Neural cell (in vitro differentiated cells): Measurements from ENCODE around the gene RPS6KA5. TPM values are rescaled to one million over a fixed set of nuclear protein-coding genes. Genes with fewer than 3 reads are reported as not detected.

Experiments
- H2AFZ ChIP-seq: fragments of 200-600, 300-800 bp; sonication (generic), shearing (Covaris generic); 2 replicates; pipeline ENCODE4 v1.6.0; 2014; ENCODE audit warnings: low read depth, mild to moderate bottlenecking, antibody characterized with exemption, low read length, moderate library complexity
- H3F3A ChIP-seq: fragments of 200-600 bp; shearing (Covaris generic); 2 replicates; pipeline ENCODE4 v1.6.1; 2016; ENCODE audit warnings: mild to moderate bottlenecking, moderate library complexity, mixed read lengths, antibody characterized with exemption, low read length; ENCODE audit not compliant: insufficient read depth, poor library complexity, severe bottlenecking
- H3K27ac ChIP-seq: fragments of 200-600, 300-800 bp; sonication (generic), shearing (Covaris generic); 2 replicates; pipeline ENCODE4 v1.5.1; 2014; ENCODE audit warnings: mild to moderate bottlenecking, low read length, moderate library complexity
- H3K27me3 ChIP-seq: fragments of 300-800, 200-600 bp; sonication (generic), shearing (Covaris generic); 2 replicates; pipeline ENCODE4 v1.6.0; 2014; ENCODE audit warnings: mild to moderate bottlenecking, low read depth, low read length, moderate library complexity; ENCODE audit not compliant: insufficient read depth
- H3K36me3 ChIP-seq: fragments of 300-800, 200-600 bp; sonication (generic), shearing (Covaris generic); 2 replicates; pipeline ENCODE4 v1.5.1; 2014; ENCODE audit warnings: mild to moderate bottlenecking, antibody characterized with exemption, low read length, moderate library complexity; ENCODE audit not compliant: insufficient read depth
- H3K4me2 ChIP-seq: fragments of 300-800, 200-600 bp; sonication (generic), shearing (Covaris generic); 2 replicates; pipeline ENCODE4 v1.6.0; 2014; ENCODE audit warnings: mild to moderate bottlenecking, low read length
- H3K4me3 ChIP-seq: fragments of 300-800, 200-600 bp; sonication (generic), shearing (Covaris generic); 2 replicates; pipeline ENCODE4 v1.5.1; 2014; ENCODE audit warnings: mild to moderate bottlenecking, low read length, moderate library complexity
- H3K79me2 ChIP-seq: fragments of 200-600 bp; shearing (Covaris generic); replicated peaks from 2 replicates; pipeline ENCODE4 v1.6.0; 2014; ENCODE audit warnings: mild to moderate bottlenecking, low read length, moderate library complexity; ENCODE audit not compliant: insufficient read depth
- H3K9ac ChIP-seq: fragments of 300-800, 200-600 bp; sonication (generic), shearing (Covaris generic); 2 replicates; pipeline ENCODE4 v1.6.1; 2016; ENCODE audit warnings: mild to moderate bottlenecking, low read length, mixed read lengths
- H3K9me2 ChIP-seq: fragments of 200-600 bp; shearing (Covaris generic); 2 replicates; pipeline ENCODE4 v1.6.1; 2016; ENCODE audit warnings: mild to moderate bottlenecking, low read length, mixed read lengths; ENCODE audit not compliant: insufficient read depth
- H3K9me3 ChIP-seq: fragments of 200-600, 300-800 bp; sonication (generic), shearing (Covaris generic); 2 replicates; pipeline ENCODE4 v1.6.1; 2016; ENCODE audit warnings: mild to moderate bottlenecking, mixed run types, low read length, moderate library complexity, mixed read lengths
- H4K20me1 ChIP-seq: fragments of 200-600 bp; shearing (Covaris generic); 2 replicates; pipeline ENCODE4 v1.6.1; 2016; ENCODE audit warnings: mild to moderate bottlenecking, mixed run types; ENCODE audit not compliant: insufficient read depth
- MXI1 ChIP-seq: fragments of 450-650 bp; conservative IDR thresholded peaks from 2 replicates; pipeline ENCODE4 v1.6.1; 2014; ENCODE audit warnings: antibody characterized with exemption, mild to moderate bottlenecking; ENCODE audit not compliant: poor library complexity, severe bottlenecking
- POLR2AphosphoS5 ChIP-seq: IDR thresholded peaks from 2 replicates; pipeline ENCODE4 v1.6.1; 2012
- RAD21 ChIP-seq: fragments of 450-650 bp; conservative IDR thresholded peaks from 2 replicates; pipeline ENCODE4 v1.6.1; 2014; ENCODE audit warnings: antibody characterized with exemption, mild to moderate bottlenecking, moderate library complexity
- SMC3 ChIP-seq: fragments of 450-650 bp; conservative IDR thresholded peaks from 2 replicates; pipeline ENCODE4 v1.6.1; 2014; ENCODE audit warnings: antibody characterized with exemption, mild to moderate bottlenecking, moderate library complexity; ENCODE audit not compliant: poor library complexity
- TAF1 ChIP-seq: IDR thresholded peaks from 2 replicates; pipeline ENCODE4 v1.6.1; 2012; ENCODE audit warnings: low read depth
- polyA plus RNA-seq: library from polyadenylated mRNA; depleted of rRNA; stranded (reverse); fragments of >200 nt; gene quantifications from 2 replicates; pipeline ENCODE4 v1.2.3, GENCODE V29; 2014
- TF ChIP-seq, protein P1 (sequence below): fragments of 450-650 bp; IDR thresholded peaks from 2 replicates; pipeline ENCODE4 v1.5.1; 2014; ENCODE audit warnings: antibody characterized with exemption, mild to moderate bottlenecking, moderate library complexity; ENCODE audit not compliant: poor library complexity, severe bottlenecking
- TF ChIP-seq, protein P2 (sequence below): IDR thresholded peaks from 2 replicates; pipeline ENCODE4 v1.6.1; 2012; ENCODE audit warnings: borderline replicate concordance

The RPS6KA5 gene
- polyA plus RNA-seq, 1 donor from 2014 or later, result 6.3 TPM

DNA sequence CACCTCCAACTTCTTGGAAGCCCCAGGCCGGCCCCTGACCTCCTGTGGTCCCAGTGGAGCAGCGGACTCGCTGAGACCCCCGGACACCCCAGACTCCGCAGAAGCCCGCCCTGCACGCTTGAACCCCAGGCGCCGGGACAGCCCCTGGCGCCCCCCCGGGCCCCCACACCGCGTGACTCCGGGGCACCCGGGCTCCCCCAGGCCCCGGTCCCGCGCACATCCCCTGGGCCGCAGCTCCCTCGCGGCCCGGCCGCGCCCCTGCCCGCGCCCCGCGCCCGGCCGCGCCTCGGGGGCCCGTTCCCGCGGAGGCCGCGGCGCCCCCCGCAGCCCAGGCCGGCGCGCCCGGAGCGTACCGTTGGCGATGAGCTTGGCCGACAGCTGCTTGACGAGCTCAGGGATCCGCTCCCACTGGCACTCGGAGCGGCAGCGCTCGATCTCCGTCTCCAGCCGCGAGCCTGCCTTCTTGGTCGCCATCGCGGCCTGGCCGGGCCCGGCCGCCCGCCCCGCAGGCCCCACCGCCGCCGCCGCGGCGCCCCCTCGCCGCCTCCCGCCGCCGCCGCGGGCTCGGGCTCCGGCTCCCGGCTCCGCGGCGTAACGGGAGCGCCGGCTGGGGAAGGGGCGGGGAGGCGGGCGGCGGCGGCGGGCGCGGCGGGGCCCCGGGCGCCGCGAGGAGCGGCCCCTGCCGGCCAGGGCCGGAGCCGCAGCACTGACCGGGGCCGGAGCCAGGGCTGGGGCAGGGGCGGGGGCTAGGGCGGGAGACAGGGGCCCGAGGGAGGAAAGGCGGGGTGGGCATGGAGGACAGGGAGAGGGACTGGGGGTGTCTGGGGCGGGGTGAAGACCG lies 244.4 kb downstream of the RPS6KA5 start, which contains the start of gene TTC7B:
TTC7B (minus strand) TSS at position 609 of the 841 bp plus-strand sequence; CDS start at position 474, 135 bp downstream.
- H3K4me3 ChIP-seq, result peak within 1 kb of the TSS; percentile 86
- H3K4me2 ChIP-seq, result peak within 1 kb of the TSS; percentile 100
- H3F3A ChIP-seq, result no peaks in the 10 kb centered on the region
- peak within 1 kb of the TSS; percentile 30 for H3K27ac ChIP-seq
- H3K79me2 ChIP-seq, result peaks cover 27% of the 10 kb centered on the region
- TF ChIP-seq RAD21 (no peak), TAF1 (no peak), MXI1 (no peak), POLR2AphosphoS5 (no peak)
- TF ChIP-seq, protein P1, sequence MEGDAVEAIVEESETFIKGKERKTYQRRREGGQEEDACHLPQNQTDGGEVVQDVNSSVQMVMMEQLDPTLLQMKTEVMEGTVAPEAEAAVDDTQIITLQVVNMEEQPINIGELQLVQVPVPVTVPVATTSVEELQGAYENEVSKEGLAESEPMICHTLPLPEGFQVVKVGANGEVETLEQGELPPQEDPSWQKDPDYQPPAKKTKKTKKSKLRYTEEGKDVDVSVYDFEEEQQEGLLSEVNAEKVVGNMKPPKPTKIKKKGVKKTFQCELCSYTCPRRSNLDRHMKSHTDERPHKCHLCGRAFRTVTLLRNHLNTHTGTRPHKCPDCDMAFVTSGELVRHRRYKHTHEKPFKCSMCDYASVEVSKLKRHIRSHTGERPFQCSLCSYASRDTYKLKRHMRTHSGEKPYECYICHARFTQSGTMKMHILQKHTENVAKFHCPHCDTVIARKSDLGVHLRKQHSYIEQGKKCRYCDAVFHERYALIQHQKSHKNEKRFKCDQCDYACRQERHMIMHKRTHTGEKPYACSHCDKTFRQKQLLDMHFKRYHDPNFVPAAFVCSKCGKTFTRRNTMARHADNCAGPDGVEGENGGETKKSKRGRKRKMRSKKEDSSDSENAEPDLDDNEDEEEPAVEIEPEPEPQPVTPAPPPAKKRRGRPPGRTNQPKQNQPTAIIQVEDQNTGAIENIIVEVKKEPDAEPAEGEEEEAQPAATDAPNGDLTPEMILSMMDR, result no peak
- no peaks in the 10 kb centered on the region for H3K9me2 ChIP-seq
- peak within 1 kb of the TSS; percentile 75 for H2AFZ ChIP-seq
- H4K20me1 ChIP-seq, result no peaks in the 10 kb centered on the region
- H3K9ac ChIP-seq, result peak within 1 kb of the TSS; percentile 80
- H3K36me3 ChIP-seq, result no peaks in the 10 kb centered on the region
- no peaks in the 10 kb centered on the region for H3K27me3 ChIP-seq
- H3K9me3 ChIP-seq, result no peaks in the 10 kb centered on the region

DNA sequence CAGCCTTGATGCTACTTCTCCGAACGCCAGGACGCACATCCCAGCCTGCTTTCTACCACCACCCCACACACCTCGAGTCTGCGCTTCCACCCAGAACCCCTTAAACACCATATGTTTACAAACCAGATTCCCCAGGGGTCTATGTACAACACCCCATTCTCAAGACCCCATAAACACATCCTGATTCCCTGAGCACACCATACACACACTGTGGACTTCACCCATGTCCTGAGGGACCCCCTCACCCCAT lies 244.9 kb downstream of the RPS6KA5 start:
- H3K9me3 ChIP-seq, result no peaks in the 10 kb centered on the region
- TF ChIP-seq, protein P2, sequence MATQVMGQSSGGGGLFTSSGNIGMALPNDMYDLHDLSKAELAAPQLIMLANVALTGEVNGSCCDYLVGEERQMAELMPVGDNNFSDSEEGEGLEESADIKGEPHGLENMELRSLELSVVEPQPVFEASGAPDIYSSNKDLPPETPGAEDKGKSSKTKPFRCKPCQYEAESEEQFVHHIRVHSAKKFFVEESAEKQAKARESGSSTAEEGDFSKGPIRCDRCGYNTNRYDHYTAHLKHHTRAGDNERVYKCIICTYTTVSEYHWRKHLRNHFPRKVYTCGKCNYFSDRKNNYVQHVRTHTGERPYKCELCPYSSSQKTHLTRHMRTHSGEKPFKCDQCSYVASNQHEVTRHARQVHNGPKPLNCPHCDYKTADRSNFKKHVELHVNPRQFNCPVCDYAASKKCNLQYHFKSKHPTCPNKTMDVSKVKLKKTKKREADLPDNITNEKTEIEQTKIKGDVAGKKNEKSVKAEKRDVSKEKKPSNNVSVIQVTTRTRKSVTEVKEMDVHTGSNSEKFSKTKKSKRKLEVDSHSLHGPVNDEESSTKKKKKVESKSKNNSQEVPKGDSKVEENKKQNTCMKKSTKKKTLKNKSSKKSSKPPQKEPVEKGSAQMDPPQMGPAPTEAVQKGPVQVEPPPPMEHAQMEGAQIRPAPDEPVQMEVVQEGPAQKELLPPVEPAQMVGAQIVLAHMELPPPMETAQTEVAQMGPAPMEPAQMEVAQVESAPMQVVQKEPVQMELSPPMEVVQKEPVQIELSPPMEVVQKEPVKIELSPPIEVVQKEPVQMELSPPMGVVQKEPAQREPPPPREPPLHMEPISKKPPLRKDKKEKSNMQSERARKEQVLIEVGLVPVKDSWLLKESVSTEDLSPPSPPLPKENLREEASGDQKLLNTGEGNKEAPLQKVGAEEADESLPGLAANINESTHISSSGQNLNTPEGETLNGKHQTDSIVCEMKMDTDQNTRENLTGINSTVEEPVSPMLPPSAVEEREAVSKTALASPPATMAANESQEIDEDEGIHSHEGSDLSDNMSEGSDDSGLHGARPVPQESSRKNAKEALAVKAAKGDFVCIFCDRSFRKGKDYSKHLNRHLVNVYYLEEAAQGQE, result no peak
- peak; percentile 10 for TF ChIP-seq MXI1
- no peak for TF ChIP-seq TAF1
- H3K4me2 ChIP-seq, result peak overlapping the region; percentile 100
- H3F3A ChIP-seq, result no peaks in the 10 kb centered on the region
- H3K4me3 ChIP-seq, result peak overlapping the region; percentile 86
- no peaks in the 10 kb centered on the region for H3K27me3 ChIP-seq
- H3K9ac ChIP-seq, result peak overlapping the region; percentile 80
- no peaks in the 10 kb centered on the region for H4K20me1 ChIP-seq
- no peaks in the 10 kb centered on the region for H3K9me2 ChIP-seq
- no peaks in the 10 kb centered on the region for H3K36me3 ChIP-seq
- peak overlapping the region; percentile 75 for H2AFZ ChIP-seq
- H3K79me2 ChIP-seq, result peaks cover 27% of the 10 kb centered on the region
- peak overlapping the region; percentile 30 for H3K27ac ChIP-seq

DNA sequence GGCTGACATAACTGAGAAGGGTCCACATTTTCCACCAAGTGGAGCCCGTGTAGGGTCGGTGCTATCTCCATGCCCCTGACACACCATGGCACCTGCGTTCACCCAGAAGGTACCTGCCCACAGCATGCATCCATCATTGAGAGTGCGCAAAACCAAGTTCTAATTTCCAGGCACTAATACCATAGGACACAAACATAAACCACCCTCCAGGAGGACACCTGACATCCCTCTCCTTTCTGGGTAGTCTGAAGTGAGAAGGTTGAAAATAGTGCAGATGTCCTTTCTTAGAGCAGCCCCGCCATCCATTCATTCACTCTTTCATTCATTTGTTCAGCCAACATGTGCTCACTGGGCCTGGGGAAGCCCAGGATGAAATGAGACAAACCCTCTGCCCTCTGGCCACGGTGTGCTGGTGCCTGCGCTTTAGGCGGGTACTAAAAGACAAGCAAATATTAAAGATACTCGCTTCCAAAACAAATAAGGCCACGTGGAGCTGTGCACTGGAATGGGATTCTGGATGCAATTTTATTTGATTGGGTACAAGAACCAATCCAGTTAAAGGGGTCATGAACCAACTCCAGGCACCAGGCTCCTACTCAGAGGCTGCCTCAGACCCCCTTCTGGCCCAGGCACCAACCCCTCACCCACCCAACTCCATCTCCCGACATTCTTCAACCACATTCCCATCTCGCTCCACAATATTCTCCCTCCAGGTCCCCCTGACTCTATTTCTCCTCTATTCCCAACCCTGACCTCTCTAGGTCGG lies 245.5 kb downstream of the RPS6KA5 start:
- Histone ChIP-seq H3K79me2 (peaks cover 27% of the 10 kb centered on the region), H3K9ac (peak overlapping the region; percentile 80), H3K9me2 (no peaks in the 10 kb centered on the region), H3K9me3 (no peaks in the 10 kb centered on the region), H3K27ac (peak overlapping the region; percentile 30), H3F3A (no peaks in the 10 kb centered on the region), H4K20me1 (no peaks in the 10 kb centered on the region), H3K4me2 (peak overlapping the region; percentile 100), H3K36me3 (no peaks in the 10 kb centered on the region), H3K4me3 (peak overlapping the region; percentile 86), H2AFZ (peak overlapping the region; percentile 75), H3K27me3 (no peaks in the 10 kb centered on the region)
- TF ChIP-seq MXI1 (peak; percentile 13), SMC3 (no peak)
